Measurements from ENCODE around the gene RNU6-1.

DNA sequence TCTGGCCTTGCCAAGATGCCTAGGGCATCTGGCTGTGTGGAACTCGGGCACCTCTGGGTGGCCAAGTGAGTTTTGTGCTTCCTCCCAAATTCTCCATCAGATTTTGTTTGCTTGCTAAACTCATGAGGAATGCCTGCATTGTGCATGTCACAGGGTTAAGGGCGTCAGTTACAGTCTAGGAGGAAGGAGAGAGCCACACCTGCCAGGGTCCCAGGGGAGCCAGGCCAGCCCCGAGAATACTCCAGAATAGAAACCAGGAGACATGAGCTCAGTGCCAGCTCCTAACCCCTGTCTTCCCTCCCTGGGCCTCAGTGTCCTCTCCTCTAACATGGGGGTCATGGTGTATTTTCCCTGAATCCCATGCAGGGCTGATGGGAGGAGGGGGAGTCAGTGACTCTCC, 36.5 kb downstream of the RNU6-1 start:
- TF ChIP-seq, protein P1, sequence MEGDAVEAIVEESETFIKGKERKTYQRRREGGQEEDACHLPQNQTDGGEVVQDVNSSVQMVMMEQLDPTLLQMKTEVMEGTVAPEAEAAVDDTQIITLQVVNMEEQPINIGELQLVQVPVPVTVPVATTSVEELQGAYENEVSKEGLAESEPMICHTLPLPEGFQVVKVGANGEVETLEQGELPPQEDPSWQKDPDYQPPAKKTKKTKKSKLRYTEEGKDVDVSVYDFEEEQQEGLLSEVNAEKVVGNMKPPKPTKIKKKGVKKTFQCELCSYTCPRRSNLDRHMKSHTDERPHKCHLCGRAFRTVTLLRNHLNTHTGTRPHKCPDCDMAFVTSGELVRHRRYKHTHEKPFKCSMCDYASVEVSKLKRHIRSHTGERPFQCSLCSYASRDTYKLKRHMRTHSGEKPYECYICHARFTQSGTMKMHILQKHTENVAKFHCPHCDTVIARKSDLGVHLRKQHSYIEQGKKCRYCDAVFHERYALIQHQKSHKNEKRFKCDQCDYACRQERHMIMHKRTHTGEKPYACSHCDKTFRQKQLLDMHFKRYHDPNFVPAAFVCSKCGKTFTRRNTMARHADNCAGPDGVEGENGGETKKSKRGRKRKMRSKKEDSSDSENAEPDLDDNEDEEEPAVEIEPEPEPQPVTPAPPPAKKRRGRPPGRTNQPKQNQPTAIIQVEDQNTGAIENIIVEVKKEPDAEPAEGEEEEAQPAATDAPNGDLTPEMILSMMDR (IDR thresholded peaks at IDR 0.05) = no peak
- TF ChIP-seq, protein P2, sequence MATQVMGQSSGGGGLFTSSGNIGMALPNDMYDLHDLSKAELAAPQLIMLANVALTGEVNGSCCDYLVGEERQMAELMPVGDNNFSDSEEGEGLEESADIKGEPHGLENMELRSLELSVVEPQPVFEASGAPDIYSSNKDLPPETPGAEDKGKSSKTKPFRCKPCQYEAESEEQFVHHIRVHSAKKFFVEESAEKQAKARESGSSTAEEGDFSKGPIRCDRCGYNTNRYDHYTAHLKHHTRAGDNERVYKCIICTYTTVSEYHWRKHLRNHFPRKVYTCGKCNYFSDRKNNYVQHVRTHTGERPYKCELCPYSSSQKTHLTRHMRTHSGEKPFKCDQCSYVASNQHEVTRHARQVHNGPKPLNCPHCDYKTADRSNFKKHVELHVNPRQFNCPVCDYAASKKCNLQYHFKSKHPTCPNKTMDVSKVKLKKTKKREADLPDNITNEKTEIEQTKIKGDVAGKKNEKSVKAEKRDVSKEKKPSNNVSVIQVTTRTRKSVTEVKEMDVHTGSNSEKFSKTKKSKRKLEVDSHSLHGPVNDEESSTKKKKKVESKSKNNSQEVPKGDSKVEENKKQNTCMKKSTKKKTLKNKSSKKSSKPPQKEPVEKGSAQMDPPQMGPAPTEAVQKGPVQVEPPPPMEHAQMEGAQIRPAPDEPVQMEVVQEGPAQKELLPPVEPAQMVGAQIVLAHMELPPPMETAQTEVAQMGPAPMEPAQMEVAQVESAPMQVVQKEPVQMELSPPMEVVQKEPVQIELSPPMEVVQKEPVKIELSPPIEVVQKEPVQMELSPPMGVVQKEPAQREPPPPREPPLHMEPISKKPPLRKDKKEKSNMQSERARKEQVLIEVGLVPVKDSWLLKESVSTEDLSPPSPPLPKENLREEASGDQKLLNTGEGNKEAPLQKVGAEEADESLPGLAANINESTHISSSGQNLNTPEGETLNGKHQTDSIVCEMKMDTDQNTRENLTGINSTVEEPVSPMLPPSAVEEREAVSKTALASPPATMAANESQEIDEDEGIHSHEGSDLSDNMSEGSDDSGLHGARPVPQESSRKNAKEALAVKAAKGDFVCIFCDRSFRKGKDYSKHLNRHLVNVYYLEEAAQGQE (IDR thresholded peaks at IDR 0.05; ENCODE audit: insufficient read depth in 1 of 2, low read depth in 2 of 2, low read length in 1 of 2) = no peak
- no peak for TF ChIP-seq POLR2AphosphoS5 (IDR thresholded peaks at IDR 0.05; ENCODE audit: low read depth, low read length)
- TF ChIP-seq TCF7L2 (IDR thresholded peaks at IDR 0.05; ENCODE audit: low read depth, low read length) = no peak
